ENCODE results near the gene FLOT2.

GRCh38 chr17:28839221-28839620, 58.3 kb downstream of the FLOT2 start:
- TF ChIP-seq, protein P1, sequence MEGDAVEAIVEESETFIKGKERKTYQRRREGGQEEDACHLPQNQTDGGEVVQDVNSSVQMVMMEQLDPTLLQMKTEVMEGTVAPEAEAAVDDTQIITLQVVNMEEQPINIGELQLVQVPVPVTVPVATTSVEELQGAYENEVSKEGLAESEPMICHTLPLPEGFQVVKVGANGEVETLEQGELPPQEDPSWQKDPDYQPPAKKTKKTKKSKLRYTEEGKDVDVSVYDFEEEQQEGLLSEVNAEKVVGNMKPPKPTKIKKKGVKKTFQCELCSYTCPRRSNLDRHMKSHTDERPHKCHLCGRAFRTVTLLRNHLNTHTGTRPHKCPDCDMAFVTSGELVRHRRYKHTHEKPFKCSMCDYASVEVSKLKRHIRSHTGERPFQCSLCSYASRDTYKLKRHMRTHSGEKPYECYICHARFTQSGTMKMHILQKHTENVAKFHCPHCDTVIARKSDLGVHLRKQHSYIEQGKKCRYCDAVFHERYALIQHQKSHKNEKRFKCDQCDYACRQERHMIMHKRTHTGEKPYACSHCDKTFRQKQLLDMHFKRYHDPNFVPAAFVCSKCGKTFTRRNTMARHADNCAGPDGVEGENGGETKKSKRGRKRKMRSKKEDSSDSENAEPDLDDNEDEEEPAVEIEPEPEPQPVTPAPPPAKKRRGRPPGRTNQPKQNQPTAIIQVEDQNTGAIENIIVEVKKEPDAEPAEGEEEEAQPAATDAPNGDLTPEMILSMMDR (IDR thresholded peaks at IDR 0.05) = no peak
- TF ChIP-seq POLR2AphosphoS5 (IDR thresholded peaks at IDR 0.05) = no peak
